Hippocampal formation (tissue), 2 donors: ENCODE results near the gene NMT1.

ENCODE experiments used
- DNase-seq, 2 donors: peaks; one replicate each; lab custom pipeline; 2025; lab: John Stamatoyannopoulos, UW

Gene NMT1

GRCh38 chr17:45104497-45104896, 43.4 kb downstream of the NMT1 start:
- no peak for DNase-seq

GRCh38 chr17:45104907-45105624, 43.9 kb downstream of the NMT1 start:
- no peak for DNase-seq

- no peak for DNase-seq
Measured at GRCh38 chr17:45106096-45106495, 45.0 kb downstream of the NMT1 start.

GRCh38 chr17:45106582-45106981, 45.5 kb downstream of the NMT1 start:
- no peak for DNase-seq

- no peak for DNase-seq
Measured at GRCh38 chr17:45107293-45108010, 46.3 kb downstream of the NMT1 start.

- DNase-seq, result no peak
Measured at GRCh38 chr17:45108051-45108450, 46.9 kb downstream of the NMT1 start.

GRCh38 chr17:45108595-45109521, 47.7 kb downstream of the NMT1 start:
- no peak for DNase-seq

GRCh38 chr17:45110676-45111611, 49.8 kb downstream of the NMT1 start:
- peak; percentile 42 to 64 for DNase-seq

- DNase-seq, result no peak
Measured at GRCh38 chr17:45111850-45112249, 50.7 kb downstream of the NMT1 start.

- DNase-seq, result no peak
Measured at GRCh38 chr17:45112559-45113423, 51.7 kb downstream of the NMT1 start.

- DNase-seq, result no peak
Measured at GRCh38 chr17:45113424-45113754, 52.3 kb downstream of the NMT1 start.

- no peak for DNase-seq
Measured at GRCh38 chr17:45114117-45114932, 53.2 kb downstream of the NMT1 start.

GRCh38 chr17:45115015-45115625, 54.0 kb downstream of the NMT1 start:
- DNase-seq, result no peak

- no peak for DNase-seq
Measured at GRCh38 chr17:45115871-45116270, 54.8 kb downstream of the NMT1 start.

GRCh38 chr17:45116434-45117016, 55.4 kb downstream of the NMT1 start:
- no peak for DNase-seq

GRCh38 chr17:45117334-45117733, 56.2 kb downstream of the NMT1 start:
- DNase-seq, result no peak

- DNase-seq, result no peak
Measured at GRCh38 chr17:45117848-45118646, 56.9 kb downstream of the NMT1 start.

GRCh38 chr17:45118691-45119090, 57.6 kb downstream of the NMT1 start:
- DNase-seq, result no peak
